ENCODE measurements around the gene AMOTL1.
"Not testable (repeated sequence)": the region's sequence is repeated elsewhere in the genome, so short reads cannot be mapped to it uniquely, and the experiment has no call there.

AMOTL1 gene

GRCh38 chr11:94873916-94874540, 105.9 kb downstream of the AMOTL1 start:
- no peak for DNase-seq (ENCODE audit: low read depth in 1 of 2, low spot score in 1 of 2)

- no peak for DNase-seq (ENCODE audit: low read depth in 1 of 2, low spot score in 1 of 2)
Measured at GRCh38 chr11:94876222-94876621, 108.1 kb downstream of the AMOTL1 start.

- DNase-seq (ENCODE audit: low read depth in 1 of 2, low spot score in 1 of 2) = peak in 1 of 2 donors; percentile 22
Measured at GRCh38 chr11:94876645-94877442, 108.7 kb downstream of the AMOTL1 start.

- no peak for DNase-seq (ENCODE audit: low read depth in 1 of 2, low spot score in 1 of 2)
Measured at GRCh38 chr11:94877443-94878200, 109.5 kb downstream of the AMOTL1 start.

- no peak for DNase-seq (ENCODE audit: low read depth in 1 of 2, low spot score in 1 of 2)
Measured at GRCh38 chr11:94879006-94879405, 110.8 kb downstream of the AMOTL1 start.

GRCh38 chr11:94880216-94880615, 112.1 kb downstream of the AMOTL1 start:
- DNase-seq (ENCODE audit: low read depth in 1 of 2, low spot score in 1 of 2) = no peak

GRCh38 chr11:94882931-94883330, 114.8 kb downstream of the AMOTL1 start:
- DNase-seq (ENCODE audit: low read depth in 1 of 2, low spot score in 1 of 2) = no peak

- DNase-seq (ENCODE audit: low read depth in 1 of 2, low spot score in 1 of 2) = no peak
Measured at GRCh38 chr11:94883878-94884277, 115.7 kb downstream of the AMOTL1 start.

GRCh38 chr11:94884376-94884775, 116.2 kb downstream of the AMOTL1 start:
- DNase-seq (ENCODE audit: low read depth in 1 of 2, low spot score in 1 of 2) = no peak

GRCh38 chr11:94885133-94885532, 117.0 kb downstream of the AMOTL1 start:
- no peak for DNase-seq (ENCODE audit: low read depth in 1 of 2, low spot score in 1 of 2)

- no peak for DNase-seq (ENCODE audit: low read depth in 1 of 2, low spot score in 1 of 2)
Measured at GRCh38 chr11:94885581-94885980, 117.4 kb downstream of the AMOTL1 start.

- no peak for DNase-seq (ENCODE audit: low read depth in 1 of 2, low spot score in 1 of 2)
Measured at GRCh38 chr11:94888204-94888603, 120.0 kb downstream of the AMOTL1 start.

- DNase-seq (ENCODE audit: low read depth in 1 of 2, low spot score in 1 of 2) = no peak
Measured at GRCh38 chr11:94895451-94895850, 127.3 kb downstream of the AMOTL1 start.

- no peak for DNase-seq (ENCODE audit: low read depth in 1 of 2, low spot score in 1 of 2)
Measured at GRCh38 chr11:94895971-94896370, 127.8 kb downstream of the AMOTL1 start.

GRCh38 chr11:94897330-94897768, 129.2 kb downstream of the AMOTL1 start:
- no peak for DNase-seq (ENCODE audit: low read depth in 1 of 2, low spot score in 1 of 2)

GRCh38 chr11:94907226-94907625, 139.1 kb downstream of the AMOTL1 start:
- DNase-seq (ENCODE audit: low read depth in 1 of 2, low spot score in 1 of 2) = no peak

- no peak for DNase-seq (ENCODE audit: low read depth in 1 of 2, low spot score in 1 of 2)
Measured at GRCh38 chr11:94909371-94909820, 141.2 kb downstream of the AMOTL1 start.

- DNase-seq (ENCODE audit: low read depth in 1 of 2, low spot score in 1 of 2) = no peak
Measured at GRCh38 chr11:94910270-94910669, 142.1 kb downstream of the AMOTL1 start.

- DNase-seq (ENCODE audit: low read depth in 1 of 2, low spot score in 1 of 2) = no peak
Measured at GRCh38 chr11:94910779-94911178, 142.6 kb downstream of the AMOTL1 start.

- DNase-seq (ENCODE audit: low read depth in 1 of 2, low spot score in 1 of 2) = no peak
Measured at GRCh38 chr11:94912806-94913205, 144.7 kb downstream of the AMOTL1 start.

GRCh38 chr11:94913718-94914394, 145.7 kb downstream of the AMOTL1 start:
- not testable (repeated sequence) for DNase-seq (ENCODE audit: low read depth in 1 of 2, low spot score in 1 of 2)

Measured in stimulated activated CD4-positive, alpha-beta T cell treated with anti-CD3 and anti-CD28 coated beads, Interleukin-15, amount 100 ng/mL, for 1 hour (primary cell).